ENCODE results near the gene SMG6.

The SMG6 gene

GRCh38 chr17:2239170-2239551 lies 64.4 kb downstream of the SMG6 start (continued):
- no peak for TF ChIP-seq ZNF8 (CRISPR knock-in tag; IDR thresholded peaks at IDR 0.05)

GRCh38 chr17:2238432-2239169 lies 65.0 kb downstream of the SMG6 start:
- no peak for TF ChIP-seq TOX (CRISPR knock-in tag; IDR thresholded peaks at IDR 0.05; ENCODE audit: borderline replicate concordance)
- TF ChIP-seq PATZ1 (CRISPR knock-in tag; IDR thresholded peaks at IDR 0.05; ENCODE audit: borderline replicate concordance): no peak
- no peak for TF ChIP-seq CREB5 (CRISPR knock-in tag; IDR thresholded peaks at IDR 0.05; ENCODE audit: low read depth)
- no peak for TF ChIP-seq ARNTL (CRISPR knock-in tag; IDR thresholded peaks at IDR 0.05; ENCODE audit: borderline replicate concordance, low read depth)

GRCh38 chr17:2237950-2238349 lies 65.6 kb downstream of the SMG6 start:
- ATAC-seq: no peak
- TF ChIP-seq OSR1 (CRISPR knock-in tag; IDR thresholded peaks at IDR 0.05): no peak

More at GRCh38 chr17:2238432-2239169, 65.0 kb downstream of the SMG6 start:
- ATAC-seq: no peak

GRCh38 chr17:2237521-2237921 lies 66.1 kb downstream of the SMG6 start:
- ATAC-seq: no peak
- TF ChIP-seq TSHZ2 (CRISPR knock-in tag; IDR thresholded peaks at IDR 0.05) (no peak), PPARA (CRISPR knock-in tag; IDR thresholded peaks at IDR 0.05; ENCODE audit: borderline replicate concordance) (no peak), SNAI2 (CRISPR knock-in tag; IDR thresholded peaks at IDR 0.05) (no peak)

GRCh38 chr17:2235792-2236366 lies 67.7 kb downstream of the SMG6 start:
- ATAC-seq: no peak
- no peak for TF ChIP-seq PATZ1 (CRISPR knock-in tag; IDR thresholded peaks at IDR 0.05; ENCODE audit: borderline replicate concordance)
- TF ChIP-seq ZNF8 (CRISPR knock-in tag; IDR thresholded peaks at IDR 0.05): no peak
- no peak for TF ChIP-seq PPARA (CRISPR knock-in tag; IDR thresholded peaks at IDR 0.05; ENCODE audit: borderline replicate concordance)
- no peak for TF ChIP-seq TSHZ2 (CRISPR knock-in tag; IDR thresholded peaks at IDR 0.05)

- no peak for ATAC-seq
- TF ChIP-seq ZFP3 (CRISPR knock-in tag; IDR thresholded peaks at IDR 0.05): no peak
- TF ChIP-seq ZNF70 (CRISPR knock-in tag; IDR thresholded peaks at IDR 0.05): no peak
- TF ChIP-seq GLIS3 (CRISPR knock-in tag; IDR thresholded peaks at IDR 0.05): no peak
- no peak for TF ChIP-seq CREB5 (CRISPR knock-in tag; IDR thresholded peaks at IDR 0.05; ENCODE audit: low read depth)
- no peak for TF ChIP-seq CSDC2 (CRISPR knock-in tag; IDR thresholded peaks at IDR 0.05)
- TF ChIP-seq ZNF8 (CRISPR knock-in tag; IDR thresholded peaks at IDR 0.05): no peak
- TF ChIP-seq PPARA (CRISPR knock-in tag; IDR thresholded peaks at IDR 0.05; ENCODE audit: borderline replicate concordance): no peak
- TF ChIP-seq ZFP30 (CRISPR knock-in tag; IDR thresholded peaks at IDR 0.05): no peak
- TF ChIP-seq BACH2 (CRISPR knock-in tag; IDR thresholded peaks at IDR 0.05; ENCODE audit: borderline replicate concordance): no peak
- no peak for TF ChIP-seq ISL1 (CRISPR knock-in tag; IDR thresholded peaks at IDR 0.05)
- no peak for TF ChIP-seq ZC3H10 (CRISPR knock-in tag; IDR thresholded peaks at IDR 0.05)
- TF ChIP-seq ARNTL (CRISPR knock-in tag; IDR thresholded peaks at IDR 0.05; ENCODE audit: borderline replicate concordance, low read depth): no peak
- no peak for TF ChIP-seq ESRRG (CRISPR knock-in tag; IDR thresholded peaks at IDR 0.05)
Observed at GRCh38 chr17:2235265-2235664, 68.3 kb downstream of the SMG6 start.
